Ishikawa (cell line): Measurements from ENCODE around the gene ATG16L1.

ENCODE experiments used
- NFIC ChIP-seq: IDR thresholded peaks from 2 replicates; pipeline ENCODE4 v1.6.1; 2012
- YY1 ChIP-seq: IDR thresholded peaks from 2 replicates; pipeline ENCODE4 v1.6.1; 2012; ENCODE audit warnings: low read depth

DNA sequence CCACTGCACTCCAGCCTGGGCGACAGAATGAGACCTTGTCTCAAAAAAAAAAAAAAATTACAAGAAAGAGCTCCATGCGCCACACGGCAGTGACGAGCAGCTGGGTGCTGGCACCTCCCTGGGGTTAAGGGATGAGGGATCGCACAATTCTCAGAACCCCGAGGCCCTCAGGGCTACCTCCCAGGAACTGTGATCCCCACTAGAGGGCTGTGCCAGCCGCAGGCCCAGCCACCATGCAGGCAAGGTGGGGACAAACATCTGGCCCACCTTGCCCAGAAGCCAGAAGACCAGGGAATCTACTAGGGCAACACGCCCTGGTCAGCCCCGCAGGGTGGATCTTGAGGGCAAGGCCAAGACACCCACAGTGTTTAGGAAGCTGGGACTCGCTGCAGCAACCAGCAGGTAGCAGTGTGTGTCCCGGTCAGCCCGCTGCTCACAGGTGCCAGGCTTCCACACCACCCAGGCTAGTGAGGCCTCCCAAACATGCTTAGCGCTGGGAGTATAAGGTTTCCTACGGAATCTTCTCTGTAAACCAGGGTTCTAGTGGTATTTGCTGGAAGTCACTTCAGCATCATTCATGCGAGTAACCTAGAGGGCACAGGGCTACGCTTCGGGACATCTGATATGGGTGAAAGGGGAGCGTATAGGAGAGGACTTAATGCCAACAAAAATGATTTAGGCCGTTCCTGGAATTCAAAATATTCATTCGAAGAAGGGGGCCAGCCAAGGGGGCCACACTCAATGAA lies 62.9 kb downstream of the ATG16L1 start:
- no peak for TF ChIP-seq NFIC
- TF ChIP-seq YY1: no peak
